HG02642 (cell line): ENCODE data around the gene CCDC47.
"Not testable (repeated sequence)": the region's sequence is repeated elsewhere in the genome, so short reads cannot be mapped to it uniquely, and the experiment has no call there.

Experiments used
- ATAC-seq: cut with Tn5 transposase; IDR thresholded peaks from one replicate; pipeline ENCODE4 v1.9.1; 2021; ENCODE audit warnings: mild to moderate bottlenecking; ENCODE audit not compliant: unreplicated experiment, poor library complexity

Gene CCDC47

GRCh38 chr17:63741143-63741407 is 32.3 kb downstream of the CCDC47 start:
- ATAC-seq: peak; percentile 7

- ATAC-seq: no peak
Observed at GRCh38 chr17:63740464-63741142, 32.8 kb downstream of the CCDC47 start.

- ATAC-seq: no peak
Observed at GRCh38 chr17:63735691-63736090, 37.7 kb downstream of the CCDC47 start.

- ATAC-seq: no peak
Observed at GRCh38 chr17:63722403-63722802, 51.0 kb downstream of the CCDC47 start.

- ATAC-seq: not testable (repeated sequence)
Observed at GRCh38 chr17:63720194-63720593, 53.2 kb downstream of the CCDC47 start.

- ATAC-seq: no peak
Observed at GRCh38 chr17:63718988-63719387, 54.4 kb downstream of the CCDC47 start.

- no peak for ATAC-seq
Observed at GRCh38 chr17:63716426-63716825, 57.0 kb downstream of the CCDC47 start.

- no peak for ATAC-seq
Observed at GRCh38 chr17:63714550-63715277, 58.7 kb downstream of the CCDC47 start.

GRCh38 chr17:63709110-63709509 is 64.3 kb downstream of the CCDC47 start:
- ATAC-seq: no peak

- no peak for ATAC-seq
Observed at GRCh38 chr17:63707151-63707550, 66.2 kb downstream of the CCDC47 start.

- ATAC-seq: no peak
Observed at GRCh38 chr17:63706336-63707082, 66.9 kb downstream of the CCDC47 start.

GRCh38 chr17:63705657-63706056 is 67.7 kb downstream of the CCDC47 start:
- ATAC-seq: no peak

- ATAC-seq: no peak
Observed at GRCh38 chr17:63704836-63705235, 68.6 kb downstream of the CCDC47 start.

- ATAC-seq: no peak
Observed at GRCh38 chr17:63704259-63704576, 69.2 kb downstream of the CCDC47 start.

GRCh38 chr17:63703556-63704258 is 69.7 kb downstream of the CCDC47 start:
- no peak for ATAC-seq

GRCh38 chr17:63703029-63703428 is 70.4 kb downstream of the CCDC47 start:
- ATAC-seq: no peak

- ATAC-seq: no peak
Observed at GRCh38 chr17:63702721-63703015, 70.7 kb downstream of the CCDC47 start.

GRCh38 chr17:63701868-63702720 is 71.3 kb downstream of the CCDC47 start:
- ATAC-seq: no peak

- ATAC-seq: no peak
Observed at GRCh38 chr17:63701456-63701820, 72.0 kb downstream of the CCDC47 start.
